K562 (cell line): ENCODE data around the gene ZBTB38. TPM values are rescaled to one million over a fixed set of nuclear protein-coding genes. Genes with fewer than 3 reads are reported as not detected.

Source experiments
- ATAC-seq: fragments of 200-7000 bp; cut with Tn5 transposase; 3 replicates; pipeline ENCODE4 v1.9.1; 2020; ENCODE audit warnings: moderate library complexity
- BruUV-seq: library from RNA; stranded (reverse); fragments of 400-500 nt; replicated peaks from 2 replicates; lab custom pipeline; 2021; lab: Mats Ljungman, UMichigan
- CTCF ChIA-PET: fragments of 300-600 bp; formaldehyde crosslinking; extraction: SDS; loops from one replicate; lab custom pipeline; 2021; ENCODE audit warnings: low intra/inter-chr PET ratio; lab: Yijun Ruan, JAX
- POLR2A ChIA-PET: fragments of 300-600, 350-650 bp; sonication (Branson Sonifier 250); formaldehyde crosslinking; extraction: SDS; loops from one replicate; lab custom pipeline; 2021; ENCODE audit warnings: antibody characterized with exemption, inconsistent platforms; lab: Yijun Ruan, JAX
- DNase-seq, 4 experiments: peaks; one replicate each; pipeline versions ENCODE4 v3.0.0 to v3.0.0-alpha.2; 2011 to 2018; ENCODE audit warnings: low spot score in 3 of 4, mixed read lengths in 3 of 4; ENCODE audit errors: extremely low read depth in 1 of 4
- FAIRE-seq: peaks from 2 replicates; lab custom pipeline; 2011; peaks lifted over from hg19 to GRCh38; lab: Jason Lieb, UNC
- H2AFZ ChIP-seq: 2 replicates; pipeline ENCODE4 v1.6.0; 2011; ENCODE audit warnings: low read depth, low read length, control low read depth, inconsistent platforms
- H3K27ac ChIP-seq: fragments of 200-600 bp; 3 replicates; pipeline ENCODE4 v1.8.0; 2011; ENCODE audit warnings: low read depth, mild to moderate bottlenecking, control low read depth, inconsistent platforms, low read length, moderate library complexity, mixed read lengths; ENCODE audit errors: extremely low read depth
- H3K27me3 ChIP-seq, 2 experiments: fragments of 300-600 bp in 1 of 2; 2 replicates in 1 of 2; 3 replicates in 1 of 2; pipeline versions ENCODE4 v1.6.0 to v1.8.0; 2011; ENCODE audit warnings: inconsistent platforms in 2 of 2, low read length in 2 of 2, mild to moderate bottlenecking in 1 of 2, mixed read lengths in 1 of 2, moderate library complexity in 1 of 2; ENCODE audit not compliant: control insufficient read depth in 2 of 2, insufficient read depth in 2 of 2
- H3K36me3 ChIP-seq: fragments of 300-600 bp; 3 replicates; pipeline ENCODE4 v1.8.0; 2011; ENCODE audit warnings: mild to moderate bottlenecking, low read length, inconsistent platforms; ENCODE audit not compliant: control insufficient read depth, insufficient read depth
- H3K4me1 ChIP-seq, 2 experiments: fragments of 200-600 bp in 1 of 2; replicated peaks in 1 of 2; 2 replicates in 1 of 2; 3 replicates in 1 of 2; pipeline versions ENCODE4 v1.5.1 to v1.8.0; 2011; ENCODE audit warnings: inconsistent platforms in 2 of 2, low read length in 2 of 2, mild to moderate bottlenecking in 1 of 2, mixed read lengths in 1 of 2, moderate library complexity in 1 of 2; ENCODE audit not compliant: control insufficient read depth in 2 of 2, insufficient read depth in 2 of 2
- H3K4me2 ChIP-seq: 2 replicates; pipeline ENCODE4 v1.6.1; 2011; ENCODE audit warnings: low read length, control low read depth, inconsistent platforms, mixed read lengths; ENCODE audit not compliant: insufficient read depth
- H3K4me3 ChIP-seq: fragments of 200-600 bp; sonication (generic), shearing (Covaris generic); 2 replicates; pipeline ENCODE4 v1.5.1; 2016; ENCODE audit warnings: control low read depth, inconsistent platforms
- H3K79me2 ChIP-seq: fragments of 200-600 bp; 3 replicates; pipeline ENCODE4 v1.8.0; 2011; ENCODE audit warnings: low read length, inconsistent platforms; ENCODE audit not compliant: control insufficient read depth, insufficient read depth
- H3K9ac ChIP-seq, 2 experiments: 2 replicates each; pipeline versions ENCODE4 v1.6.0 to v1.6.1; 2011; ENCODE audit warnings: low read depth in 2 of 2, low read length in 2 of 2, control low read depth in 1 of 2, inconsistent platforms in 1 of 2, mild to moderate bottlenecking in 1 of 2, mixed read lengths in 1 of 2; ENCODE audit not compliant: insufficient read depth in 1 of 2
- H3K9me1 ChIP-seq: one replicate; pipeline ENCODE4 v1.6.0; 2011; ENCODE audit warnings: inconsistent platforms, mild to moderate bottlenecking, low read length, moderate library complexity; ENCODE audit not compliant: control insufficient read depth, insufficient read depth
- H3K9me3 ChIP-seq: replicated peaks from 2 replicates; pipeline ENCODE4 v1.5.1; 2011; ENCODE audit warnings: low read depth, low read length, inconsistent platforms; ENCODE audit not compliant: control insufficient read depth, insufficient read depth
- H4K20me1 ChIP-seq: replicated peaks from 2 replicates; pipeline ENCODE4 v1.6.1; 2011; ENCODE audit warnings: low read length, inconsistent platforms, mixed read lengths; ENCODE audit not compliant: control insufficient read depth, insufficient read depth
- CCNT2 ChIP-seq: IDR thresholded peaks from 2 replicates; pipeline ENCODE4 v1.6.1; 2011; ENCODE audit warnings: borderline replicate concordance, low read depth, mild to moderate bottlenecking, moderate library complexity, mixed read lengths, low read length; ENCODE audit not compliant: insufficient read length; ENCODE audit errors: extremely low read depth
- CLOCK ChIP-seq: fragments of 250-450 bp; sonication (Bioruptor Pico); IDR thresholded peaks from 2 replicates; pipeline ENCODE4 v1.4.0; 2020; ENCODE audit warnings: mild to moderate bottlenecking, moderate library complexity, borderline replicate concordance
- CXXC5 ChIP-seq: fragments of 250-450 bp; sonication (Bioruptor Pico); IDR thresholded peaks from 2 replicates; pipeline ENCODE4 v1.8.0; 2022; ENCODE audit warnings: inconsistent platforms, mild to moderate bottlenecking, moderate library complexity
- HDAC3 ChIP-seq: fragments of 450-650 bp; IDR thresholded peaks from 2 replicates; pipeline ENCODE4 v1.6.1; 2018; ENCODE audit warnings: borderline replicate concordance, mild to moderate bottlenecking, moderate library complexity; ENCODE audit not compliant: partially characterized antibody
- MYC ChIP-seq, 2 experiments: fragments of 250-450 bp in 1 of 2; sonication (Bioruptor Pico) in 1 of 2; IDR thresholded peaks; 2 replicates each; pipeline versions ENCODE4 v1.5.1 to v1.6.1; 2012 to 2021; ENCODE audit warnings: low read depth in 2 of 2, borderline replicate concordance in 1 of 2, improper control_type of control experiment in 1 of 2, low read length in 1 of 2, mild to moderate bottlenecking in 1 of 2, moderate library complexity in 1 of 2
- RCOR1 ChIP-seq, 2 experiments: IDR thresholded peaks; 2 replicates each; pipeline ENCODE4 v1.6.1; 2012; ENCODE audit warnings: low read depth in 2 of 2, low read length in 2 of 2, borderline replicate concordance in 1 of 2, improper control_type of control experiment in 1 of 2
- SRSF9 ChIP-seq: fragments of 200-400 bp; formaldehyde crosslinking; IDR thresholded peaks from 2 replicates; pipeline ENCODE4 v1.6.1; 2017; ENCODE audit warnings: low read depth, low read length, borderline replicate concordance
- ZBTB9 ChIP-seq: fragments of 450-650 bp; formaldehyde crosslinking; IDR thresholded peaks from 2 replicates; pipeline ENCODE4 v1.4.0; 2020; ENCODE audit warnings: mild to moderate bottlenecking, moderate library complexity
- ZNF3 ChIP-seq: fragments of 250-450 bp; sonication (Bioruptor Pico); IDR thresholded peaks from 2 replicates; pipeline ENCODE4 v1.5.0; 2021; ENCODE audit warnings: mild to moderate bottlenecking, moderate library complexity
- ZNF655 ChIP-seq: fragments of 250-450 bp; sonication (Bioruptor Pico); IDR thresholded peaks from 2 replicates; pipeline ENCODE4 v1.5.0; 2021
- WGBS: fragments of 100-300 bp; shearing (Covaris generic); methylation state at CpG from one replicate; pipeline ENCODE4 v1.1.6; 2016; ENCODE audit warnings: low coverage, mixed read lengths; ENCODE audit not compliant: insufficient coverage; ENCODE audit errors: missing lambda C conversion rate; 5-methylcytosine and 5-hydroxymethylcytosine counted together
- in situ Hi-C: fragments of 300-500 bp; cut with MboI; formaldehyde crosslinking; loops from 4 replicates; pipeline ENCODE4 v1.15.0; 2018; ENCODE audit warnings: inconsistent platforms, mixed read lengths
- intact Hi-C: fragments of 100-400 bp; cut with micrococcal nuclease; formaldehyde crosslinking; loops from 2 replicates; pipeline ENCODE4 v1.14.2; 2022
- polyA plus RNA-seq, 8 experiments: library from polyadenylated mRNA; depleted of rRNA in 4 of 8; stranded (reverse) in 5 of 8; unstranded in 3 of 8; fragments of >200 nt; fragmentation: Nextera tagmentation in 2 of 8; fragmentation: Illumina TruSeq in 1 of 8; extraction: Ambion mirVana in 2 of 8; extraction: Trizol in 1 of 8; gene quantifications; 2 replicates each; pipeline versions ENCODE4 v1.2.1 to v1.2.3, GENCODE V29; 2011 to 2014; ENCODE audit warnings: inconsistent platforms in 1 of 8, missing spikeins in 1 of 8
- total RNA-seq, 7 experiments: library from RNA; depleted of rRNA in 6 of 7; stranded (reverse); fragments of >200 nt in 6 of 7; fragmentation: Illumina TruSeq in 2 of 7; extraction: Trizol in 2 of 7; gene quantifications; 2 replicates each; pipeline versions ENCODE4 v1.2.1 to v1.2.3, GENCODE V29; 2011 to 2021; ENCODE audit warnings: low replicate concordance in 1 of 7

The ZBTB38 gene
- total and polyA plus RNA-seq, 9 of the 15 experiments (the other 6 are each of a cell fraction or from before 2014, with no cell fraction given) = 12.1 to 39.4 (median 22.9) TPM

- intact Hi-C loops = no loop called here
- POLR2A ChIA-PET = interaction anchor here (0.5 to 0.9 kb wide), 3 partner anchors 22 to 66 kb away, joined by 3 read pairs; no protein-coding TSS in a partner anchor
- CTCF ChIA-PET = no interaction called here
Observed at GRCh38 chr3:141408596-141408995, 40.3 kb downstream of the ZBTB38 start.

More at GRCh38 chr3:141408596-141408995, 40.3 kb downstream of the ZBTB38 start:
- Histone ChIP-seq H3K9ac (no peak overlapping the region), H3K27me3 (no peaks in the 10 kb centered on the region), H3K79me2 (no peaks in the 10 kb centered on the region), H3K4me3 (no peak overlapping the region), H3K27ac (no peak overlapping the region), H3K9me3 (no peaks in the 10 kb centered on the region), H2AFZ (no peak overlapping the region), H3K9me1 (no peaks in the 10 kb centered on the region), H3K36me3 (peaks cover 30% of the 10 kb centered on the region), H3K4me2 (no peak overlapping the region), H4K20me1 (no peaks in the 10 kb centered on the region), H3K4me1 (peaks cover 2 to 28% of the 10 kb centered on the region in 2 experiments; a peak in 4 of 5 replicates)
- no peak for FAIRE-seq
- in situ Hi-C loops = no loop called here
- WGBS = 11% methylated on average over 1 of the region's 1 CpG
- TF ChIP-seq CCNT2 (no peak), CLOCK (no peak), RCOR1 (IDR thresholded peaks at IDR 0.05; ENCODE audit: borderline replicate concordance in 1 of 2, low read depth in 2 of 2, low read length in 2 of 2) (no peak), CXXC5 (CRISPR knock-in tag) (no peak), ZNF655 (CRISPR knock-in tag) (no peak), ZNF3 (CRISPR knock-in tag) (no peak), HDAC3 (no peak), SRSF9 (no peak), ZBTB9 (CRISPR knock-in tag) (no peak), MYC (IDR thresholded peaks at IDR 0.05; ENCODE audit: low read depth, low read length) (no peak), MYC (CRISPR knock-in tag; IDR thresholded peaks at IDR 0.05; ENCODE audit: borderline replicate concordance, low read depth) (no peak)
- ATAC-seq = no peak
- no TSS peak for BruUV-seq
- DNase-seq = no peak
